GM18517 (cell line): Measurements from ENCODE around the gene TSNAXIP1.
A peak's percentile ranks its signal among the peaks of the same experiment; 100 is the strongest.
"Not testable (repeated sequence)": the region's sequence is repeated elsewhere in the genome, so short reads cannot be mapped to it uniquely, and the experiment has no call there.

Source experiments
- ATAC-seq: cut with Tn5 transposase; IDR thresholded peaks from one replicate; pipeline ENCODE4 v1.9.1; 2021; ENCODE audit warnings: mild to moderate bottlenecking, moderate library complexity; ENCODE audit not compliant: unreplicated experiment

The TSNAXIP1 gene

GRCh38 chr16:67857547-67858233, 51.0 kb downstream of the TSNAXIP1 start:
- ATAC-seq: no peak

DNA sequence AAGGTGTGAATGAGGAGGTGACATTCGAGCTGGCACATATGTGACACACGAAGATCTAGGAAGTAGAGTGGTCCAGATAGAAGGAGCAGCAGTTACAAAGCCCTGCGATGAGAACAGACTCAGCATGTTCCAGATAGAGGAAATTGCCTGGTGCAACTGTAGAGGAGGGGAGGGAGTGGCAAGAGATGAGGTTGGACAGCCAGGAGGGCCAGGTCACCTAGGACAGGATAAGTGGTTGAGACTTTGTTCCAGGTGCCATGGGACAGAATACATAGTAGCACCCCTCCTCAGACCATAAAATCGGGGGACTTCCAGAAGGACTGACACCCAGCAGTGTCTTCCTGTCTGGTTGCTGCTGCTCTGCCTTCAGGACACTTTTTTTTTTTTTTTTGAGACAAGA, 51.8 kb downstream of the TSNAXIP1 start:
- ATAC-seq: no peak

DNA sequence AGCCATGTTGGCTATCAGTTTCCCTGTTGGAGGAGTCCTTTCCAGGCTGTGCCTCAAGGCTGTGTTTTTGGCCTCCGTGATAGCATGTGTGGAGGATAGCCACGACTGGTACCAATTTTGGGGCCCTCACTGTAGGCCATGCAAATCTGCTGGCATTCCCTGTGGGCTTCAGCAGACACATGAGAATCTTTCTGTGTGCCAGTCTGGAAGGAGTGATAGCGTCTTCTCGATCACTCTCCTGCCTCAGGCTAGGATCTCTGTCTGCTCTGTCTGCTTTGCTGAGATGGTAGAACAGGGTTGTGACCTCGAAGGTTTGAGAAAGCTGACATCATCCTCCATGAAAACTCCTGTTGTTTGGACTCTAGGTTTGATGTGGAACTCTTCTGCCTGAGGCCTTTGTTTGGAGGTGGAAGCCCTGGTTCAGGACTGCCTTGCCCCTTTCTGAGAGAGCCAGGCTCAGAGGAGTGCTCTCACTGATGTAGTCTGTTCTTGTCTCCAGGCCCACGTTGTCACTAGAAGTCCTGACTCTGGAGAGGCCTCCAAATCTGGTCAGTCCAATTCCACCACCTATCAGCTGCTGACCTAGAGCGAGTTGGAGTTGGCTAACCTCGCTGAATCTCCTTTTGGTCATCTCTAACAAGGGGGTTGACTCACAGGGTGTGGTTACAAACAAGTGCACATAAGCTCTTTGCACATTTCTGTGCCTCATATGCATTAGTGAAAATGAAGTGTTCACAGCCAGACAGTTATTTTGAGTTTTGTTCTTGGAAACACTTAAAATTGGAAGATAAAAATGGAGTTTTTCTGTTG, 54.1 kb downstream of the TSNAXIP1 start:
- no peak for ATAC-seq

DNA sequence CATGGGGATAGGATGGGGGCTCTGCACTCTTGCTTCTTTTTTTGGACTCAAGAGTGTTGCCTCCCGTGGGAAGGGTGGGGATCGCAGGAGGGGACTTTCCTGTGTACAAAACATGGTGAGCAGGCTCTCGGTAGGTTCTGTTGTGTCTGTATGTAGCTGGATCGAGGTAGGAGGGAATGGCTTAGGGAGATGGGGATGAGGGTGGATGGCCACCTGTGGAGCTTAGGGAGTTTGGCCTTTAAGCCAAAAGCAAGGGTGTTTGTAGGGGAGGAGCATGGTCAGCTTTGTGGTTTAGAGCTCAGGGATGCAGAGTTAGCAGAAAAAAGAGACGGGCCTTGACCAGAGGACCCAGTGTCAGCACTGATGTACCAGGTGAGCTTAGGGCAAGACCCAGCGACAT, 55.2 kb downstream of the TSNAXIP1 start:
- ATAC-seq: no peak

DNA sequence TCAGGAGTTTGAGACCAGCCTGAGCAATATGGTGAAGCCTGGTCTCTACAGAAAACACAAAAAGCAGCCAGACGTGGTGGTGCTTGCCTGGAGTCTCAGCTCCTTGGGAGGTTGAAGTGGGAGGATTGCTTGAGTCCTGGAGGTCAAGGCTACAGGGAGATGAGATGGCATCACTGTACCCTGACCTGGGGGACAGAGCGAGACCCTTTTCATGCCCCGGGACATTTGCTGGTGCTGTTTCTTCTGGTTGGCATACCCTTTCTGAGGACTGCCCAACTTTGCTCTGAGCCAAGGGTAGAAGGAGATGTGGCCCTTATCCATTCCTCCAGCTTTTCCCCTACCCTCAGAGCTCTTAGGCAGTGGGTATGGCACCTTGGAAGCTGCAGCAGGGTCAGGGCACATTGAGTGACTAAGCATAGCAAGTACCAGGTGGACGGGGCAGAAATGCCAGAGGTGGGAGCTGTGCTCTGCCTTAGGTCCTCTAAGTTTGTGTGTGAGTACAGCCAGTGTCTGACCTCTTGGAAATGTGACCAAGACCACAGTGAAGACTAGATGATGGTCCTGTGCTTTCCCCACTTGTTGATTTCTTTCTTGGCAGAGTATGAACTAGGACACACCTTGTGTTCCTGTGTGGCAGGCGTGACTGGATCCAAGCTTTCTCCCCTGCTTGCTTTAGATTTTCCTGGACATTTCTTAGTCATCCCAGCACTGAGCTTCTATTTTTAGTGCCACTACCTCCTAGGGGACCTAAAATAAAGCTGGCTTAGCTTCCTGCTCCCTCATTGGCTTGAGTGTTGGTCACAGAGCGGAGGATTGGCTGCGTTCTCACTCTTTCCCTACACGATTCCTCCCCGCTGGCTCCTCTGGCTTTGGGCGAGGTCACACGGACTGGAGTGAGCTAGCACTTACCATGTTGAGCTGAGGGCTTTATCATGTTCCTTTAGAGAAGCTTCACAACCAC, 56.2 kb downstream of the TSNAXIP1 start:
- ATAC-seq: no peak

GRCh38 chr16:67864044-67864443, 57.4 kb downstream of the TSNAXIP1 start:
- not testable (repeated sequence) for ATAC-seq

- ATAC-seq: no peak
Observed at GRCh38 chr16:67864594-67864993, 57.9 kb downstream of the TSNAXIP1 start.

GRCh38 chr16:67865318-67865717, 58.6 kb downstream of the TSNAXIP1 start:
- no peak for ATAC-seq

- ATAC-seq: no peak
Observed at GRCh38 chr16:67868290-67868689, 61.6 kb downstream of the TSNAXIP1 start.

DNA sequence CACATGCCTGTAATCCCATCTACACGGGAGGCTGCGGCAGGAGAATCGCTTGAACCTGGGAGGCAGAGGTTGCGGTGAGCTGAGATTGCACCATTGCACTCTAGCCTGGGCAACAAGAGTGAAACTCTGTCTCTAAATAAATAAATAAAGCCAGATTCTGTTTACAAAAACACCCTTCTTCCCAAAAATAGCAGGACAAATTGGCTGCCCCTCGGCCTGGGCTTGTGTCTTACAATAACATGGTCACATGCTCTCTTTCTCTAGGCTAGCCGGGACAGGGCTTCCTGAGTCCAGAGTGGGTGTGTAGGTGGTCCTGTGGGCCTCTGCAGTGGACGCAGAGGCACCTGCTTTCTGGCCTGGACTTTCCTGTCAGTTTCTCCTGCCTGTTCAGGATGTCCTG, 63.0 kb downstream of the TSNAXIP1 start:
- ATAC-seq: no peak

DNA sequence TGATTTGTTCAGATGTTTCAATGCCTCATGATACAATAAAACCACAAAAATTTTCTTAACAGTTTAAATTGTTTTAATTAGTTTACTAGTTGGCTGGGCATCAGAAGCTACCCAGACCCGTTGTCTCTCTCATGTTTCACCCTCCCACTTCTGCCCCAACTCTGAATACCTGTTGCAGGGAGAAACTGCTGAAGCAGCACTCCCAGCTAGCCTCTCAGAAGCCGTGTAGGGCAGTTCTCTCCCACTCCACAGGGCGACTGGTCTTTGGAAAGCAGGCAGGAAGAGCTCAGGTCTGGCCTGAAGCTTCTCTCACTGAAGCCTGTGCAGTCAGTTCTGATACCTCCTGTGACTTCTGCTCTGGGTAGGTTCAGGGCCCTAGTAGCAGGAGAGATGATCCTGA, 64.6 kb downstream of the TSNAXIP1 start:
- ATAC-seq: no peak

- ATAC-seq: no peak
Observed at GRCh38 chr16:67872131-67872630, 65.5 kb downstream of the TSNAXIP1 start.

DNA sequence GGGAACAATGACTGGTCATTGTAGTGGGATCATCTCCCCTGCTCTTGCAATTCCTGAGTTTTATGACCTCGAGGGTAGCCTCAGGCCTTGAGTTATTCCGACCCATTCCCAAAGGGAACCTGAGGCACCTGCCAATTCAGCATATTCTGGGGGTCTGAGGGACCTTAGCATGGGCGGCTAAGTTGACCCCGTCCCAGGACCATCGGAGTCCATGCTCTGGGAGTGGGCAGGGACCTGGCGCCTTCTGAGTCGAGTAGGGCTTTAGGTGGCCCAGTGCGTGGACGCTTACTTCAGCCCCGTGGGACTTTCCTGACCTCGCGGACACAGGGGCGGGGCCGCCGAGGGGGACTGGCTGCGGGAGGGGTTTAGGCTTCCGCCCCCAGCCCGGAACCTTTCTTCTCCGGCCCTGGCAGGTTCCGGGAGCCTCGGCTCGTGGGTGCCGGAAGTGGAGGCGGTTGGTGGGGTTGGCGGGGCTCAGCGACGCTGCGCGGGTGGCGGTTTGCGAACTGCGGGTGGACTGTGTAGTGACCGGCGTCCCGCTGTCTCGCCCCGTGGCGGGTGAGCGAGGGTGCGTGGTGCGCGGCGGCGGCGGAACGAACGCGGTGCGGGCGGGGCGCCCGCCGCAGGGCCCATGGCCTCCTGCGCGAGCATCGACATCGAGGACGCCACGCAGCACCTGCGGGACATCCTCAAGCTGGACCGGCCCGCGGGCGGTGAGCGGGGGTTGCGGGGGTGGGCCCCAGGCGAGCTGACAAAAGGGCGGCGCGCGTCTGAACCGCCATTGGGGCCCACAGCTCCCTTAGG, 66.1 kb downstream of the TSNAXIP1 start, which contains the start of gene EDC4:
Gene EDC4, plus strand, starts transcription at position 422 of the 804 bp plus-strand sequence. Its CDS starts 210 bp downstream, at position 632.
- peak; percentile 66 for ATAC-seq

- ATAC-seq: peak; percentile 12
Observed at GRCh38 chr16:67873435-67874370, 67.0 kb downstream of the TSNAXIP1 start.

DNA sequence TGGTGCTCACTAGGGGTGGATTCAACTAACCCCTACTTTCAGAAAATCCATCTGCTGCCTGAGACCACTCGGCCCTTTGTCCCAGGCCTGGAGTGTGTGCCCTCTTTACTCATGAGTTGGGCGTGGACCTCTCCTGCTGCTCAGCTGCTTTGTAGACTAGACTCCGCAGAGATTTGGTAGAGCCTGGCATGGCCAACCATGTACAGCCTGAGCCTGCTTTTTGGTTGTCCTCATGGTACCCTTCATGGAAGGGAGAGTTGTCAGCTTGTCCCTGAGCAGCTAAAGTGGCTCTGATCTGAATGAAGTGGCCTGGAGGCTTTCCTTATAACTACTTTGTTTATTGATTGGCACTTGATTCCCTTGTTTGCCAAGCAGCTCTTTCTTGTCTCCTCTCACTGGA, 67.7 kb downstream of the TSNAXIP1 start:
- ATAC-seq: no peak

- no peak for ATAC-seq
Observed at GRCh38 chr16:67877064-67877463, 70.4 kb downstream of the TSNAXIP1 start.
